ENCODE measurements around the gene AUTS2.

DNA sequence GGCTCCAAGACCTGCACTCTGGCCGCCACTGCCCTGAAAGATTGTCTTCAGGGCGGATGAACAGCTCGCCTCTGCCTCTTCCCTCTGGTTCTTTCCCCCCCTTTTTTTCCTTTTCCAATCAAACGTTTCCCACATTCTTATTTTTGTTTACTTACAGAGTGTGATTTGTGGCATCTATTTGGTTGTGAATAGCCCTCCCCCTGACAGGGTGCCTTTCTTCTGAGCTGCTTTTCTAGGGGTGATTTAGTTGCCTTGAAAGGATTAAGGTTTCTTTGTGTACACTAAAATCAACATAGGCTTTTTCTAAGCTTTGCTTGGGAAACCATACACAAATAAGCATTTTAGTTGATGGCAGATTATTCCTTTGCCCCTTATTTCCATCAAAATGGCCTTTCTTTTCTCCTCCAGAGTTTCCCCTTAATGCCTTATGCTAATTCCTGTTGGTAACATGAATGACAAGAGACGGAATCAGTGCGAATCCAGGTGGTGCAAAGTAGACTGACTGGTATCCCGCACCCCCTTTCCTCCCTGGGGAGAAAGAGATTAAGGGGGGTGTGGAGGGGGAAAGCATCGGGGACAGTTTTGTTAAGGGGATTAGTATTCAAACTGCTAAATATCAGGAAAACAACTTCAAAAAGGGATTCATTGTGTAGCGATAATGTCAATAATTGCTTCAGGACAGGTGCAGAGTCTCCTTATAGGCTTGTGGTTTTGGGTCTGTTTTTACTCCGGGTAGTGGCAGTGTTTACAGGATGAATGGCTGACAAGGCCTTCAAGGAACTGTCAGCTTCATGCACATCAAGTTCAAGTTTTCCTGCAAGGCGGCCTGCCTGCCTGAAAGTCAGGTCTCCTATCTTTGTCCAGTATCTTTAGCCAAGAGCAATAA is 1102.0 kb downstream of the AUTS2 start:
- no peak for TF ChIP-seq ELF4 (IDR thresholded peaks at IDR 0.05)
- TF ChIP-seq LEF1 (IDR thresholded peaks at IDR 0.05; ENCODE audit: borderline replicate concordance), result no peak
- TF ChIP-seq SP1 (IDR thresholded peaks at IDR 0.05), result no peak
- TF ChIP-seq SUZ12 (IDR thresholded peaks at IDR 0.05), result no peak
- TF ChIP-seq TARDBP (IDR thresholded peaks at IDR 0.05), result no peak
- TF ChIP-seq ARNT (IDR thresholded peaks at IDR 0.05), result no peak
- no peak for TF ChIP-seq ZNF384 (IDR thresholded peaks at IDR 0.05)
- no peak for TF ChIP-seq FOXM1 (IDR thresholded peaks at IDR 0.05; ENCODE audit: borderline replicate concordance)
